HFFc6 (cell line): Measurements from ENCODE around the gene NUDT19. TPM values are rescaled to one million over a fixed set of nuclear protein-coding genes. Genes with fewer than 3 reads are reported as not detected.

Experiments
- DNase-seq: peaks from one replicate; pipeline ENCODE4 v3.0.0-alpha.2; 2018
- H3K27ac Mint-ChIP-seq: 2 replicates; pipeline ENCODE4 v1.8.0; 2020; ENCODE audit warnings: mild to moderate bottlenecking, mixed read lengths
- H3K27me3 Mint-ChIP-seq: 2 replicates; pipeline ENCODE4 v1.8.0; 2021; ENCODE audit warnings: mild to moderate bottlenecking, moderate library complexity, mixed read lengths; ENCODE audit not compliant: insufficient read depth
- H3K36me3 Mint-ChIP-seq: 2 replicates; pipeline ENCODE4 v1.8.0; 2021; ENCODE audit warnings: low read depth, mixed read lengths
- H3K4me1 Mint-ChIP-seq: 2 replicates; pipeline ENCODE4 v1.8.0; 2020; ENCODE audit warnings: low read depth, mixed read lengths
- H3K4me3 Mint-ChIP-seq: 2 replicates; pipeline ENCODE4 v1.8.0; 2020; ENCODE audit warnings: mild to moderate bottlenecking, moderate library complexity, mixed read lengths
- H3K9me3 Mint-ChIP-seq: 2 replicates; pipeline ENCODE4 v1.8.0; 2020; ENCODE audit warnings: mild to moderate bottlenecking, mixed read lengths
- total RNA-seq, 6 experiments: library from RNA; stranded (reverse); fragmentation: NEBNext Ultra II Directional; extraction: Animal tissue kit (Norgen Biotek cat#: 25700); gene quantifications; 2 replicates in 1 of 6; 3 replicates in 5 of 6; pipeline ENCODE4 v1.2.3, GENCODE V29; 2021
- TF ChIP-seq, protein P1 (sequence below): fragments of 200-600 bp; sonication (generic); IDR thresholded peaks from 2 replicates; pipeline ENCODE4 v1.5.0; 2021; ENCODE audit warnings: antibody characterized with exemption, mild to moderate bottlenecking

The NUDT19 gene
- total RNA-seq, 6 experiments from 2014 or later = 12.8 to 15.1 (median 14.3) TPM

DNA sequence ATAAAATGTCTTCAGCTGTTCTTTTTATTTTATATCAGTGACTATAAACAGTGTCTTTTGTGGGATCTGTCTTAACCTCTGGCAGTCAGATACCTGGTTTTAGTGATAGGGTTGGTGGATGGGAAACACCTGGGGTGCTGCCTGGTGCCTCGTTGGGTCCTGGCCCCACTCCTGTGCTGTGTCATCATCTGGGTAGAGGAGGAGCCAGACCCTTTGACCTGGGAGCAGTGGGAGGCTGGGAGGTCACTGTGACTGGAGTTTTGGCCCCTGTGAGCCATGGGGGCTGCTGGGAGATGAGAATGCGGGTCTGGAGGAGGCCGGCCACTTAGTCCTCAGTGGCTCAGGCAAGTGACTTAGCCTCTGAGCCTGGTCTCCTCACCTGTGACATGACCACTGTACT, 57.3 kb downstream of the NUDT19 start:
- H3K9me3 Mint-ChIP-seq = no peaks in the 10 kb centered on the region
- no peak for DNase-seq

DNA sequence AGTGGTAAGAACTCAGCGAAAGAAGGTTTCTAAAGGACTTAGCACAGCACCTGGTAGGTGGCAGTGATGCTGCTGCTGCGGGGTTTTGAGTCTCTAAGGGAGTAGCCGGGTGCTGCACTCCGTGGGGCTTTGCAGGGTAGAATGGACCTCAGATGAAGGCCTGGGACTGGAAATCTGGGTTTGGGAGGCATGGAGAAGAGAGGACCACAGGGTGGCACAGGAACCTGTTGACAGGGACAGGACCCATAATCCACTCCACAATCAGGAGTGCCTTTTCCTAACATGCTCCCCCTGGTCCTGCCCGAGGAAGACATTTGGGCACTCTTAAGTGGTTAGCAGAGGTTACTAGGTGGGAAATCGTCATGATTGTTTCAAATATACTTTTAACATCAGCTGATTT, 57.7 kb downstream of the NUDT19 start:
- H3K4me3 Mint-ChIP-seq = no peak overlapping the region
- TF ChIP-seq, protein P1, sequence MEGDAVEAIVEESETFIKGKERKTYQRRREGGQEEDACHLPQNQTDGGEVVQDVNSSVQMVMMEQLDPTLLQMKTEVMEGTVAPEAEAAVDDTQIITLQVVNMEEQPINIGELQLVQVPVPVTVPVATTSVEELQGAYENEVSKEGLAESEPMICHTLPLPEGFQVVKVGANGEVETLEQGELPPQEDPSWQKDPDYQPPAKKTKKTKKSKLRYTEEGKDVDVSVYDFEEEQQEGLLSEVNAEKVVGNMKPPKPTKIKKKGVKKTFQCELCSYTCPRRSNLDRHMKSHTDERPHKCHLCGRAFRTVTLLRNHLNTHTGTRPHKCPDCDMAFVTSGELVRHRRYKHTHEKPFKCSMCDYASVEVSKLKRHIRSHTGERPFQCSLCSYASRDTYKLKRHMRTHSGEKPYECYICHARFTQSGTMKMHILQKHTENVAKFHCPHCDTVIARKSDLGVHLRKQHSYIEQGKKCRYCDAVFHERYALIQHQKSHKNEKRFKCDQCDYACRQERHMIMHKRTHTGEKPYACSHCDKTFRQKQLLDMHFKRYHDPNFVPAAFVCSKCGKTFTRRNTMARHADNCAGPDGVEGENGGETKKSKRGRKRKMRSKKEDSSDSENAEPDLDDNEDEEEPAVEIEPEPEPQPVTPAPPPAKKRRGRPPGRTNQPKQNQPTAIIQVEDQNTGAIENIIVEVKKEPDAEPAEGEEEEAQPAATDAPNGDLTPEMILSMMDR = no peak
- peaks cover 29% of the 10 kb centered on the region for H3K27me3 Mint-ChIP-seq
- no peak overlapping the region for H3K27ac Mint-ChIP-seq
- H3K36me3 Mint-ChIP-seq = no peaks in the 10 kb centered on the region
- H3K9me3 Mint-ChIP-seq = no peaks in the 10 kb centered on the region
- no peaks in the 10 kb centered on the region for H3K4me1 Mint-ChIP-seq
- no peak for DNase-seq

More for the DNA sequence above, 57.3 kb downstream of the NUDT19 start:
- Mint-ChIP-seq H3K27ac (no peak overlapping the region), H3K4me1 (no peaks in the 10 kb centered on the region), H3K36me3 (no peaks in the 10 kb centered on the region), H3K27me3 (peaks cover 29% of the 10 kb centered on the region), H3K4me3 (no peak overlapping the region)
- TF ChIP-seq, protein P1 = no peak

DNA sequence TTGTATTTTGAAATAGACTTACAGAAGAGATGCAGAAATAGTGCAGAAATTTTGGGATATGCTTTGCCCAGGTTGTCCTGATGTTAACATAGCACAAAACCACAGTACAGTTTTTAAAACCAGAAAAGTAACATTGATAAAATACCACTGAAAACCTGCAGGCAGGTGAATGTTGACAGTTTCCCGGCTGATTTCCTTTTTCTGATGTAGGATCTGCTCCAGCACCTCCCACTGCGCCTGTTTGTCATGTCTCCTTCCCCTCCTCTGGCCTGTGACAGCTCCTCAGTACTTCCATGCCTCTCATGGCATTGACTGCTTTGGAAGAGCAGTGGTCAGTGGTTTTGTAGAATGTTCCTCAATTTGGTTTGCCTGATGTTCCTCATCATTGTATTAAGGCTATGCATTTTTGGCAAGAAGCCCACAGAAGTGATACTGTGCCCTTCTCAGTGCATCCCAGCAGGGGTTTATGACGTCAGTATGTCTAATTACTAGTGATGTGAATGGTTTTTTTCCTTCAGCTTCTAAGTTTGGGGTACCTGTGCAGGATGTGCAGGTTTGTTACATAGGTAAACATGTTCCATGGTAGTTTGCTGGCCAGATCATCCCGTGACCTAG, 58.9 kb downstream of the NUDT19 start:
- Mint-ChIP-seq H3K27ac (no peak overlapping the region), H3K4me3 (no peak overlapping the region), H3K27me3 (peaks cover 32% of the 10 kb centered on the region), H3K4me1 (no peaks in the 10 kb centered on the region), H3K36me3 (no peaks in the 10 kb centered on the region), H3K9me3 (no peaks in the 10 kb centered on the region)
- no peak for DNase-seq
- TF ChIP-seq, protein P1 = no peak

DNA sequence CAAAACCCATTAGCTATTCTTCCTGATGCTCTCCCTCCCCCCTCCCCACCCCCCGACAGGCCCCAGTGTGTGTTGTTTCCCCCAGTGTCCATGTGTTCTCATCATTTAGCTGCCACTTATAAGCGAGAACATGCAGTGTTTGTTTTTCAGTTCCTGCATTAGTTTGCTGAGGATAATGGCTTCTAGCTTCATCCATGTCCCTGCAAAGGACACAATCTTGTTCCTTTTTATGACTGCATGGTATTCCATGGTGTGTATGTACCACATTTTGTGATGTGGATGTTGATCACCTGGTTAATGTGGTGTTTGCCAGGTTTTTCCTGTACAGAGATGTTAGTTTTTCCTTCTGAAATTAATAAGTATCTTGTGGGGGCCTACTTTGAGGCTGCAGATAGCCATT, 59.4 kb downstream of the NUDT19 start:
- TF ChIP-seq, protein P1 = no peak
- Mint-ChIP-seq H3K4me3 (no peak overlapping the region), H3K27me3 (peaks cover 34% of the 10 kb centered on the region), H3K36me3 (no peaks in the 10 kb centered on the region), H3K9me3 (no peaks in the 10 kb centered on the region), H3K4me1 (no peaks in the 10 kb centered on the region), H3K27ac (no peak overlapping the region)
- no peak for DNase-seq

DNA sequence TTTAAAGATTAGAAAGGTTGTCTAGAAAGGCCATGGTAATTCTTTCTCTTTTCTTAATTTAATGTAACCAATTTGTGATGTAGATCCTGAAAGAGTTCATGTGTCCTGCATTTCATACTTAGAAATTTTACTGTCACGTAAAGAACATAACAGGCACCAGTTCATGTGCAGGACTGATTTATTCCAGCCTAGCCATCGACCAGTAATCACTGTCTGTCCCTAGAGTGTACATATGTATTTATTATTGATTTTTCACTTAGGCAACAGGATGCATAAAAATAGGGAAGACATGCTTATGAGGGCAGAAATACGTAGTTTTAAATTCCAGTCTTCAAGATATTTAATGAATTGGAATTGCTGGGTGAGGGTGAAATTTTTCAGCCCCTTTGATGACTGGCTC, 65.6 kb downstream of the NUDT19 start:
- Mint-ChIP-seq H3K27ac (no peak overlapping the region), H3K9me3 (no peaks in the 10 kb centered on the region), H3K4me3 (no peak overlapping the region), H3K27me3 (peaks cover 24% of the 10 kb centered on the region), H3K36me3 (no peaks in the 10 kb centered on the region), H3K4me1 (no peaks in the 10 kb centered on the region)
- TF ChIP-seq, protein P1 = no peak
- no peak for DNase-seq

Other genes starting within 250 kb of the NUDT19 start
- 100 to 1,000 TPM; 146 to 196 (median 174) TPM for gene PDCD5, start 110.6 kb upstream of the NUDT19 start, total RNA-seq
- 10 to 100 TPM; 26.7 to 31.3 (median 28.5) TPM for gene ANKRD27, start 16.6 kb upstream of the NUDT19 start, total RNA-seq
- under 1 TPM; 0.16 to 0.38 (median 0.19) TPM for gene RGS9BP, start 16.0 kb upstream of the NUDT19 start, total RNA-seq
- gene TDRD12, start 27.9 kb downstream of the NUDT19 start, total RNA-seq = under 1 TPM in 5 of 6 experiments, not detected in 1; 0.07 to 0.31 (median 0.18) TPM
- gene SLC7A9, start 177.9 kb downstream of the NUDT19 start, total RNA-seq = not detected